ENCODE results near the gene TBX15.

Gene TBX15

GRCh38 chr1:118984722-118985639 lies 3.2 kb downstream of the TBX15 start:
- DNase-seq, result no peak

- no peak for DNase-seq
These were observed 3.9 kb downstream of the TBX15 start for GRCh38 chr1:118984086-118984721.

GRCh38 chr1:118983558-118984041 lies 4.5 kb downstream of the TBX15 start:
- DNase-seq, result no peak

GRCh38 chr1:118982821-118983557 lies 5.2 kb downstream of the TBX15 start:
- no peak for DNase-seq

GRCh38 chr1:118982266-118982665 lies 5.9 kb downstream of the TBX15 start:
- no peak for DNase-seq

GRCh38 chr1:118981436-118981835 lies 6.7 kb downstream of the TBX15 start:
- DNase-seq, result no peak

GRCh38 chr1:118979754-118980575 lies 8.2 kb downstream of the TBX15 start:
- DNase-seq, result no peak

- DNase-seq, result no peak
These were observed 9.0 kb downstream of the TBX15 start for GRCh38 chr1:118978914-118979701.

- DNase-seq, result no peak
These were observed 10.5 kb downstream of the TBX15 start for GRCh38 chr1:118977600-118977999.

GRCh38 chr1:118974661-118975060 lies 13.5 kb downstream of the TBX15 start:
- no peak for DNase-seq

GRCh38 chr1:118973531-118974137 lies 14.5 kb downstream of the TBX15 start:
- DNase-seq, result no peak

GRCh38 chr1:118973032-118973431 lies 15.1 kb downstream of the TBX15 start:
- no peak for DNase-seq

GRCh38 chr1:118970451-118970850 lies 17.7 kb downstream of the TBX15 start:
- DNase-seq, result no peak

GRCh38 chr1:118963456-118964430 lies 24.4 kb downstream of the TBX15 start:
- no peak for DNase-seq

GRCh38 chr1:118963138-118963455 lies 25.0 kb downstream of the TBX15 start:
- DNase-seq, result no peak

GRCh38 chr1:118961156-118961555 lies 27.0 kb downstream of the TBX15 start:
- DNase-seq, result no peak

GRCh38 chr1:118960567-118961136 lies 27.5 kb downstream of the TBX15 start:
- DNase-seq, result no peak

GRCh38 chr1:118960026-118960561 lies 28.0 kb downstream of the TBX15 start:
- no peak for DNase-seq

GRCh38 chr1:118958937-118959631 lies 29.1 kb downstream of the TBX15 start:
- DNase-seq, result no peak
